Astrocyte of the cerebellum (primary cell): ENCODE results near the gene EFL1.

Experiments used
- DNase-seq: peaks from one replicate; pipeline ENCODE4 v3.0.0-alpha.2; 2011; ENCODE audit warnings: low read depth
- H3K4me3 ChIP-seq: 2 replicates; pipeline ENCODE4 v1.5.1; 2011; ENCODE audit warnings: mild to moderate bottlenecking, low read depth, low read length, moderate library complexity
- CTCF ChIP-seq: IDR thresholded peaks from 2 replicates; pipeline ENCODE4 v1.5.1; 2012; ENCODE audit warnings: low read length, low read depth, moderate library complexity, mild to moderate bottlenecking; ENCODE audit errors: missing control alignments
- in situ Hi-C: cut with HindIII; loops from 2 replicates; pipeline ENCODE4 v1.10.0; 2017; ENCODE audit warnings: low sequenced_read_pairs

Gene EFL1

GRCh38 chr15:82183121-82184031, 79.2 kb downstream of the EFL1 start:
- peak; percentile 97 for DNase-seq
- no peak for TF ChIP-seq CTCF
- in situ Hi-C loops: no loop called here
- H3K4me3 ChIP-seq: no peak overlapping the region

- no peak for DNase-seq
- no peak overlapping the region for H3K4me3 ChIP-seq
Measured at GRCh38 chr15:82181371-82181770, 81.2 kb downstream of the EFL1 start.

GRCh38 chr15:82178061-82178460, 84.5 kb downstream of the EFL1 start:
- DNase-seq: peak; percentile 59
- TF ChIP-seq CTCF: no peak
- no peak overlapping the region for H3K4me3 ChIP-seq
- in situ Hi-C loops: loop anchor here (5.0 kb wide), 1 partner anchor 36 kb away; no protein-coding TSS in a partner anchor

More at GRCh38 chr15:82181371-82181770, 81.2 kb downstream of the EFL1 start:
- in situ Hi-C loops: no loop called here
- no peak for TF ChIP-seq CTCF

GRCh38 chr15:82177291-82178010, 85.1 kb downstream of the EFL1 start:
- DNase-seq: peak; percentile 76
- TF ChIP-seq CTCF: no peak
- in situ Hi-C loops: loop anchor here (5.0 kb wide), 1 partner anchor 35 kb away; no protein-coding TSS in a partner anchor

GRCh38 chr15:82176542-82176941, 86.0 kb downstream of the EFL1 start:
- TF ChIP-seq CTCF: no peak
- H3K4me3 ChIP-seq: no peak overlapping the region
- in situ Hi-C loops: loop anchor here (5.0 kb wide), 1 partner anchor 34 kb away; no protein-coding TSS in a partner anchor
- DNase-seq: no peak

More at GRCh38 chr15:82177291-82178010, 85.1 kb downstream of the EFL1 start:
- no peak overlapping the region for H3K4me3 ChIP-seq

GRCh38 chr15:82174471-82175235, 87.9 kb downstream of the EFL1 start:
- in situ Hi-C loops: loop anchor here (5.0 kb wide), 1 partner anchor 32 kb away; no protein-coding TSS in a partner anchor

More at GRCh38 chr15:82174471-82175235, 87.9 kb downstream of the EFL1 start:
- H3K4me3 ChIP-seq: no peak overlapping the region
- peak; percentile 71 for DNase-seq
- no peak for TF ChIP-seq CTCF
